ENCODE results near the gene DGCR8.

Gene DGCR8

DNA sequence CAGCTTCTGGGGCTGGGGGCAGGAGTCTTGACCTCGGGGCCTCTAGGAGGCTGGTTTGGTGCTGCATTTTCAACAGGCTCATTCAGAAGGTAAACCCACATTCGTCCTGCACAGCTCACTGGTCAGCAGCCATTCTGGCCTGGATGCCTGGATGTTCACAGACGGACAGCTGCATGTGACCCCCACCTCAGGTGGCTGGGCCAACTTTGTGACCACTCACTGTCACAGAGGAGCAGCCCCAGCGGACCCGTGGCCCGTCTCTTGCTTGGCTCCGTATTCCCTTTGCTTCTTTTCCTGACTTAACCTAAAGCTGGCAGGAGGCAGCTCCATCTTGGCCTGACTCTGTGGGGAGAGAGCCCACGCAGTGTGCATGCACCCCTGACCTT is 8.2 kb downstream of the DGCR8 start:
- no peak overlapping the region for H3K27ac ChIP-seq
- TF ChIP-seq, protein P1, sequence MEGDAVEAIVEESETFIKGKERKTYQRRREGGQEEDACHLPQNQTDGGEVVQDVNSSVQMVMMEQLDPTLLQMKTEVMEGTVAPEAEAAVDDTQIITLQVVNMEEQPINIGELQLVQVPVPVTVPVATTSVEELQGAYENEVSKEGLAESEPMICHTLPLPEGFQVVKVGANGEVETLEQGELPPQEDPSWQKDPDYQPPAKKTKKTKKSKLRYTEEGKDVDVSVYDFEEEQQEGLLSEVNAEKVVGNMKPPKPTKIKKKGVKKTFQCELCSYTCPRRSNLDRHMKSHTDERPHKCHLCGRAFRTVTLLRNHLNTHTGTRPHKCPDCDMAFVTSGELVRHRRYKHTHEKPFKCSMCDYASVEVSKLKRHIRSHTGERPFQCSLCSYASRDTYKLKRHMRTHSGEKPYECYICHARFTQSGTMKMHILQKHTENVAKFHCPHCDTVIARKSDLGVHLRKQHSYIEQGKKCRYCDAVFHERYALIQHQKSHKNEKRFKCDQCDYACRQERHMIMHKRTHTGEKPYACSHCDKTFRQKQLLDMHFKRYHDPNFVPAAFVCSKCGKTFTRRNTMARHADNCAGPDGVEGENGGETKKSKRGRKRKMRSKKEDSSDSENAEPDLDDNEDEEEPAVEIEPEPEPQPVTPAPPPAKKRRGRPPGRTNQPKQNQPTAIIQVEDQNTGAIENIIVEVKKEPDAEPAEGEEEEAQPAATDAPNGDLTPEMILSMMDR (IDR thresholded peaks at IDR 0.05), result no peak

DNA sequence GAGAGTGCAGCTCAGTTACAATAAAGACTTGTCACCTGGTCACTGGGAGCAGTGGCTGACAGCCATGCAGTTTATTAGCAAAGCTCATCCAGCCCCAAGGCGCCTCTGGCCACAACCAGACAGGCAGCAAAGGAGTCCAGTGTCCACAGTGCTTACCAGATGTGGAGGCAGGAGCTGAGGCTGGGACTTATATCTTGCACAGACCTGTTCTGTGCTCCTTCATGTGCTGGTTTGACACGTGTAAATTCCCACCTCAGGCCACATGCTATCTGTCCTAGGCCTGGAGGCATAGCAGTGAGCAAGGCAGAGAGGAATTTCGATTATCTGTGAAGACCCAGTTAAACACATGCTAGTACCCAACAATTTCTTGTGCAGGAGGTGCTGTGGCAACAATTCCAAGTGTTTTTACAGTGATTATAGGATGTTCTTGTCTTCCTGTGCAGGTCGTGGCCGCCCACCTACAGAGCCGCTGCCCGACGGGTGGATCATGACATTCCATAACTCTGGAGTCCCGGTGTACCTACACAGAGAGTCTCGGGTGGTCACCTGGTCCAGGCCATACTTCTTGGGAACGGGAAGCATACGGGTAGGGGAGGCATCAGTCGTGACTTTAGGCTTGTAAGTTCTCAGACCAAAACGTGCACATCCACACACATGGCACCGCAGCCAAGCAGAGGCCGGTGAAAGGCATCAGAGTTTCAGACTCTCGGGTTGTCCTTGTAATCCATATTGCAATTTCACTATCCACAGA is 9.4 kb downstream of the DGCR8 start:
- TF ChIP-seq ZFX (IDR thresholded peaks at IDR 0.05; ENCODE audit: borderline replicate concordance), result no peak
- TF ChIP-seq, protein P1 (IDR thresholded peaks at IDR 0.05), result no peak
- H3K27ac ChIP-seq, result no peak overlapping the region

DNA sequence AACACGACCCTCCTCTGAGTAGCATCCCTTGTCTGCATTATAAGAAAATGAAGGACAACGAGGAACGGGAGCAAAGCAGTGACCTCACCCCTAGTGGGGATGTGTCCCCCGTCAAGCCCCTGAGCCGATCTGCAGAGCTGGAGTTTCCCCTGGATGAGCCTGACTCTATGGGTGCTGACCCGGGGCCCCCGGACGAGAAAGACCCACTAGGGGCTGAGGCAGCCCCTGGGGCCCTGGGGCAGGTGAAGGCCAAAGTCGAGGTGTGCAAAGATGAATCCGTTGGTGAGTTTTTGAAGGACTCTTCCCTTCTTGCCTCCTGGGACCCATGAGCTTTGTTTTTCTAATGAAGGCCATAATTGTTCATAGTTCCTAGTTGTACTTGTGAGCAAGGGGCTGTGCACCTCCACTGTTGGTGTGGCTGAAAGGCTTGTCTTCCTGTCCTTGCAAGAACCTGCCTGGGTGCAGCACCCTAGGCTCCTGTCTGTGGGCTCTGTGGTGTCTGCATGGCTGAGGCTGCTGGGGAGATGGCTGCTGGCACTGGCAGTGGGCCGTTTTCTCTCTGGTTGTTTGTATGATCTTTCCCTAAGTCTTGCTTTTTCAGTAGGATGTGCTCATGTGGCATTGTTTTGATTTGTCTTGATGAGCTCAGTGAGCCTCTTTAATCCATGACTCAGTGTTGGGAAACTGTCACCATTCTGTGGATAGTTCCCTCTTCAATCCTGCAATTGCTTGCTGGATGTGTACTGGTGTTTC is 10.1 kb downstream of the DGCR8 start:
- no peak overlapping the region for H3K27ac ChIP-seq
- TF ChIP-seq ZFX (IDR thresholded peaks at IDR 0.05; ENCODE audit: borderline replicate concordance), result no peak
- TF ChIP-seq, protein P1 (IDR thresholded peaks at IDR 0.05), result no peak

DNA sequence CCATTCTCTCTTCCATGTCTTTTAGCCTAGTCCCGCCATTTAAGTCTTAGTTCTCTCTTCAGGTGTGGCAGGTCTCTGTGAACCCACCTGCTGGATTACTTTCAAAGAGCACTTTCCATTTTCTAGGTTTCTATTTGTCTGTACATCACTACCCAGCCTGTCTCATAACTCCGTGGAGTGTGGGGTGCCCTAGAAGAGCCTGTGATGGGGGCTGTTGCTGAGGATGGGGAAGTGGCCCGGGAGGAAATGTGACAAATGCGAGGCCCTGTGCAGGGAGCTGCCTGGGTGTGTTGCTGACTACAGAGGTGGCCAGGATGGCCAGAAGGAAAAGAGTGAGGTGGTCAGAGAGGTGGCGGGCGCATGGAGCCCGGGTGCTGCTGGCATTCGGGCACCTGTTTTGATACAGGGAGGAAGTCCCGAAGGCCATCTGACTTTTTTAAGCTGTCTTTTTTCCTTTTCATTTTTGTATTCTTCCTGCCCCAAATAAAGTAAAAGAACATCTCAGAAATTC is 10.7 kb downstream of the DGCR8 start:
- no peak for TF ChIP-seq ZFX (IDR thresholded peaks at IDR 0.05; ENCODE audit: borderline replicate concordance)
- TF ChIP-seq, protein P1 (IDR thresholded peaks at IDR 0.05), result no peak
- H3K27ac ChIP-seq, result no peak overlapping the region

DNA sequence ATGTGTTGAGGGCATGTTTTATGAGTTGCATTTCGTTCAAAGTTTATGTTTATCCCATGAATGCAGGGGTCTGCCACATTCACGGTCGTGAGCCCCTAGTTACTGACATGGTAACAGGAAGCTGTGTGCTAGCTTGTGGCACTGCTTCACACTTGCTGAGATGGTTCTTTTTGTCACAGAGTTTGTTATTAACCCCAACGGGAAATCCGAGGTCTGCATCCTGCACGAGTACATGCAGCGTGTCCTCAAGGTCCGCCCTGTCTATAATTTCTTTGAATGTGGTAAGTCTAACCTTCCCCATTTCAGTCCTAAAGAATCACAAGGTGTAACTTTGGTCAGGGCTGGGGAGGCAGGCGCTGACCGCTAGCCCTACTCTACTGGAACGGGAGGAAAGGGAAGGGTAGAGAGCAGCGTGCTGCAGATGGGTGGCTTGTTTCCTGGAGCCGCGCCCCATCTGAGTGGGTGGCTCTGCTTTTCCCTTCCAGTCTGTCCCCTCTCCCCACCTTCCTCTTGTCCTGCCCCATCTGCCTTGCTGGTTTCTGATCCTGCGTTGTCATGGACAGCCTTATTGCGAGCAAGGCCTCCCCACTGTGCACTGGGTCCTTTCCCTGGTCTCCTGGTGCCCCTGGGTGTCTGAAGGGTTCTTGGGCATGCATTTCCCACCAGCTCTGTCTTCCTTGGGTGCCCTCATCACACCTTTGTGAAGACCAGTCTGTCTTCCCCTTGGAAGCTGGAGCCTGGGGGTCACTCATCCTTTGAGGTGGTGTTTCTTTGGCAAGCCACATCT is 11.8 kb downstream of the DGCR8 start:
- no peak overlapping the region for H3K27ac ChIP-seq
- no peak for TF ChIP-seq ZFX (IDR thresholded peaks at IDR 0.05; ENCODE audit: borderline replicate concordance)
- TF ChIP-seq, protein P1 (IDR thresholded peaks at IDR 0.05), result no peak

DNA sequence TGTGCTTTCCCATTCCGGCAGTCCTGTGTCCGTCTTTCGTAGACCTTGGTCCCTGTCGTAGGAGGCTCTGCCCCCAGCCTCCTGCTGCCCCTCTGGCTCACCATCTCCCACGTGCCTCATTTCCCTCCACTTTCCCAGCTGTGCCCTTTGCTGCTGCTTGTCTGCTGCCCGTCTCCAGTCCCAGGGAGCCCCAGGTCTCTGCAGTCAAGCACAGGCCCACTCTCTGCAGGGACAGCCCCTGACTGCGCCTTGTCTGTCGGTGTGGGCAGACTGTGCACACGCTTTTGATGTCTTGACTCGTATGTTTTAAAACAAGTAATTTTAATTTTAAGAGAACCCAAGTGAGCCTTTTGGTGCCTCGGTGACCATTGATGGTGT is 12.4 kb downstream of the DGCR8 start:
- TF ChIP-seq ZFX (IDR thresholded peaks at IDR 0.05; ENCODE audit: borderline replicate concordance), result no peak
- TF ChIP-seq, protein P1 (IDR thresholded peaks at IDR 0.05), result no peak

More for the DNA sequence above, 12.4 kb downstream of the DGCR8 start:
- H3K27ac ChIP-seq, result no peak overlapping the region
